Ovary (tissue), 9 donors: ENCODE data around the gene SORL1. TPM values are rescaled to one million over a fixed set of nuclear protein-coding genes. Genes with fewer than 3 reads are reported as not detected.

Experiments used
- DNase-seq, 5 donors: peaks; one replicate each; pipeline ENCODE4 v3.0.0-alpha.2; 2019 to 2020
- H3K27ac ChIP-seq, 2 donors: fragments of 200-600 bp; one replicate each; pipeline versions ENCODE4 v1.5.1 to v1.8.0; 2019 to 2022
- H3K27me3 ChIP-seq: fragments of 200-600 bp; one replicate; pipeline ENCODE4 v1.8.0; 2022
- H3K36me3 ChIP-seq: fragments of 200-600 bp; sonication (generic); one replicate; pipeline ENCODE4 v1.5.1; 2019
- H3K4me1 ChIP-seq: one replicate; pipeline ENCODE4 v1.8.1; 2013; ENCODE audit warnings: mild to moderate bottlenecking, moderate library complexity; ENCODE audit not compliant: insufficient read depth
- H3K4me3 ChIP-seq: fragments of 200-600 bp; sonication (generic); one replicate; pipeline ENCODE4 v1.5.1; 2017
- H3K9me3 ChIP-seq, 2 donors: fragments of 200-600 bp in 1 of 2; sonication (generic) in 1 of 2; one replicate each; pipeline versions ENCODE4 v1.5.1 to v1.8.1; 2013 to 2019; ENCODE audit warnings: mild to moderate bottlenecking in 1 of 2, moderate library complexity in 1 of 2
- EP300 ChIP-seq: sonication (generic); formaldehyde crosslinking; IDR thresholded peaks from one replicate; pipeline ENCODE4 v1.6.1; 2017; ENCODE audit warnings: antibody characterized with exemption
- POLR2A ChIP-seq: fragments of 450-650 bp; IDR thresholded peaks from one replicate; pipeline ENCODE4 v1.6.1; 2017; ENCODE audit warnings: antibody characterized with exemption, mild to moderate bottlenecking, moderate library complexity
- WGBS, 3 donors: extraction: QIAGEN DNeasy Blood & Tissue Kit in 1 of 3; methylation state at CpG; one replicate each; pipeline versions ENCODE4 v1.1.5 to v1.1.7; 2013 to 2017; 5-methylcytosine and 5-hydroxymethylcytosine counted together
- intact Hi-C, 4 donors: fragments of 100-400 bp; cut with DNase I; formaldehyde crosslinking; loops; one replicate each; pipeline versions ENCODE4 v1.11.0 to v1.15.1; 2022 to 2023
- polyA plus RNA-seq, 2 donors: library from polyadenylated mRNA; stranded (reverse); fragments of 200-250 nt in 1 of 2; fragments of 350-450 nt in 1 of 2; fragmentation: Illumina TruSeq in 1 of 2; extraction: RNeasy Lipid Tissue Mini Kit (QIAGEN cat#74804) in 1 of 2; gene quantifications; one replicate each; pipeline ENCODE4 v1.2.3, GENCODE V29; 2013 to 2014
- total RNA-seq, 7 donors: library from RNA; depleted of rRNA in 2 of 7; stranded (reverse); fragments of >200 nt in 2 of 7; fragmentation: NEBNext Ultra II Directional in 3 of 7; extraction: Animal tissue kit (Norgen Biotek cat#: 25700) in 3 of 7; gene quantifications; one replicate each; pipeline versions ENCODE4 v1.1.0 to v1.2.4, GENCODE V29; 2016 to 2023
- TF ChIP-seq, protein P1 (sequence below), 3 donors: fragments of 450-650 bp in 2 of 3; fragments of 200-600 bp in 1 of 3; IDR thresholded peaks; one replicate each; pipeline versions ENCODE4 v1.5.1 to v1.8.0; 2016 to 2022; ENCODE audit warnings: antibody characterized with exemption in 3 of 3, mild to moderate bottlenecking in 1 of 3
- donor health status: DM: no; HTN: no; CAD: no; lungs with moderate emphysema.
- donor health status: DM: no; HTN: no; CAD: no.
- donor health status: Bipolar disorder and iron deficiency.
- donor health status: DM: yes; HTN: yes; CAD: no.
- donor health status: DM: no; HTN: no; CAD: no.
- donor health status: DM: yes; HTN: yes; CAD: no.

The SORL1 gene
- total and polyA plus RNA-seq, 9 donors = 2.9 to 64.5 (median 23.4) TPM

GRCh38 chr11:121474680-121475079 is 22.6 kb downstream of the SORL1 start:
- no peak for DNase-seq
- 94 to 96% (median 95%) methylated on average over 7 of the region's 7 CpGs for WGBS, 3 donors
- Histone ChIP-seq H3K36me3 (no peaks in the 10 kb centered on the region), H3K9me3 (no peaks in the 10 kb centered on the region), H3K4me3 (no peak overlapping the region), H3K27me3 (no peaks in the 10 kb centered on the region), H3K27ac (no peak overlapping the region), H3K4me1 (peaks cover 3% of the 10 kb centered on the region)
- intact Hi-C loops = loop anchor here in 1 of 4 donors (5.0 kb wide), 1 partner anchor 557 kb away; no protein-coding TSS in a partner anchor
- no peak for TF ChIP-seq POLR2A
- TF ChIP-seq, protein P1, sequence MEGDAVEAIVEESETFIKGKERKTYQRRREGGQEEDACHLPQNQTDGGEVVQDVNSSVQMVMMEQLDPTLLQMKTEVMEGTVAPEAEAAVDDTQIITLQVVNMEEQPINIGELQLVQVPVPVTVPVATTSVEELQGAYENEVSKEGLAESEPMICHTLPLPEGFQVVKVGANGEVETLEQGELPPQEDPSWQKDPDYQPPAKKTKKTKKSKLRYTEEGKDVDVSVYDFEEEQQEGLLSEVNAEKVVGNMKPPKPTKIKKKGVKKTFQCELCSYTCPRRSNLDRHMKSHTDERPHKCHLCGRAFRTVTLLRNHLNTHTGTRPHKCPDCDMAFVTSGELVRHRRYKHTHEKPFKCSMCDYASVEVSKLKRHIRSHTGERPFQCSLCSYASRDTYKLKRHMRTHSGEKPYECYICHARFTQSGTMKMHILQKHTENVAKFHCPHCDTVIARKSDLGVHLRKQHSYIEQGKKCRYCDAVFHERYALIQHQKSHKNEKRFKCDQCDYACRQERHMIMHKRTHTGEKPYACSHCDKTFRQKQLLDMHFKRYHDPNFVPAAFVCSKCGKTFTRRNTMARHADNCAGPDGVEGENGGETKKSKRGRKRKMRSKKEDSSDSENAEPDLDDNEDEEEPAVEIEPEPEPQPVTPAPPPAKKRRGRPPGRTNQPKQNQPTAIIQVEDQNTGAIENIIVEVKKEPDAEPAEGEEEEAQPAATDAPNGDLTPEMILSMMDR (IDR thresholded peaks at IDR 0.05) = no peak

DNA sequence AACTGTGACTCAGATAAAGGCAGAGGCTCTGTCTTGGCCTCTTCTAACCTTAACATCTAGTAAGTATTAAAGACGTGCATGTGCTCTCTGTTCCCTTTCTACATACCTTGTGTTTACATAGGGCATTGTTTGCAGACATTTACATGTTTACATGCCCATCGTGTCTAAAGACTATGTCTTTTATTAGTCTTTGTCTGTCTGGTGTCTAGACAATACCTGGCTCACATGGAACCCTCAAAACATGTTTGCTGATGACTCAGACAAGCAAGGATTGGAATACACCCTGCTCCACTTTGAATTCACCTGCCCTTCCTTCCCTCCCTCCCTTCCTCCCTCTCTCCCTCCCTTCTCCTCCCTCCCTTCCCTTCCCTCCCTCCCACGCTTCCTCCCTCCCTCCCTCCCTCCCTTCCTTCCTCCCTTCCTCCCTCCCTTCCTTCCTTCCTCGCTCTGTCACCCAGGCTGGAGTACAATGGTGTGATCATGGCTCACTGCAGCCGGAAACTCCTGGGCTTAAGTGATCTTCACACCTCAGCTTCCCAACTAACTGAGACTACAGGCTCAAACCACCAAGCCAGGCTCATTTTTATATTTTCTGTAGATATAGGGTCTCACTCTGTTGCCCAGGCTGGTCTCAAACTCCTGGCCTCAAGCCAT is 24.4 kb downstream of the SORL1 start:
- no peaks in the 10 kb centered on the region for H3K36me3 ChIP-seq

GRCh38 chr11:121478226-121478894 is 26.2 kb downstream of the SORL1 start:
- WGBS, 3 donors = 94 to 97% (median 95%) methylated on average over 18 of the region's 18 CpGs
- H3K27ac ChIP-seq = no peak overlapping the region
- H3K27me3 ChIP-seq = no peaks in the 10 kb centered on the region
- no peak for TF ChIP-seq EP300
- TF ChIP-seq, protein P1 (IDR thresholded peaks at IDR 0.05) = no peak
- no peak for TF ChIP-seq POLR2A
- H3K4me1 ChIP-seq = peaks cover 3% of the 10 kb centered on the region
- H3K9me3 ChIP-seq = no peaks in the 10 kb centered on the region
- no peaks in the 10 kb centered on the region for H3K36me3 ChIP-seq
- DNase-seq = no peak
- intact Hi-C loops = no loop called here
- H3K4me3 ChIP-seq = no peak overlapping the region

More for the DNA sequence above, 24.4 kb downstream of the SORL1 start:
- WGBS, 3 donors = 70 to 89% (median 78%) methylated on average over 5 of the region's 5 CpGs
- Histone ChIP-seq H3K4me3 (no peak overlapping the region), H3K27me3 (no peaks in the 10 kb centered on the region), H3K9me3 (no peaks in the 10 kb centered on the region), H3K27ac (no peak overlapping the region), H3K4me1 (peaks cover 3% of the 10 kb centered on the region)
- DNase-seq = no peak
- no peak for TF ChIP-seq EP300
- TF ChIP-seq, protein P1 (IDR thresholded peaks at IDR 0.05) = no peak
- no peak for TF ChIP-seq POLR2A
- intact Hi-C loops = no loop called here

DNA sequence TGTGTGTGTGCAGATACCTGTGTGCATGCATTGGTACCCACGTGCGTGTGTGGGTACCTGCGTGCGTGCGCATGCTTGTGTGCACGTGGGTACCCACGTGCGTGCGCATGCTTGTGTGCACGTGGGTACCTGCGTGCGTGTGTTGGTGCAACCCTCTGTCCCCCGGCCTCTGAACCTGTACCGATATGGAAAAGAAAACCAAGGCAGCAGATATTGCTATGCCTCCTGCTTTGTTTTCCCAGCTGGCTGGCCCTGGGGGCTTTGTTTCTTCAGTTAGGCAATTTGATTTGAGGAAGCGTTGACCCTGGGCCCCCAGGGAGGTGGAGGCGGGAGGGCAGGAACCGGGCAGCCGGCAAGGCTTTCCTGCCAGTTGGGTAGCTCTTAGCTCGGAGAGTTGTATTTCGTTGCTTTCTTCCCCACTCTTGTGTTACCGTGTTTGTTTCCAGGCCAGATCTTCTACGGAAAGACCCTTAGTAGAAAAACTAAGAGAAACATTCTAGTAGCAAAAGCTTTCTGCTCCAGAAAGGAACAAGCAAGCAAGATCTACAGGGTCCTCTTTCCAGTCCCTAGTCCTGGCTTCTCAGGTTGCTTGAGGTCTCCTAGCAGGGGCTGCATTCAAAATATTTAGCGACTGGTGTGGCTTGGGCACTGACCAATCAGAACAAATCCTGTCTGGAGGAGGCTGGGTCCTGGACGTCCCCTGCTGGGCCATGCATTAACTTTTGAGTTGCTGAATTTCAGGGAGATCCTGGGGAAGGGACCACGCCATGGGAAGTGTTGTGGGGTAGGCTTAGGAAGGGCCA is 27.0 kb downstream of the SORL1 start:
- Histone ChIP-seq H3K4me3 (no peak overlapping the region), H3K4me1 (peaks cover 3% of the 10 kb centered on the region), H3K27ac (no peak overlapping the region), H3K36me3 (no peaks in the 10 kb centered on the region), H3K9me3 (no peaks in the 10 kb centered on the region), H3K27me3 (no peaks in the 10 kb centered on the region)
- intact Hi-C loops = no loop called here
- DNase-seq = no peak
- WGBS, 3 donors = 43 to 63% (median 62%) methylated on average over 25 of the region's 25 CpGs
- TF ChIP-seq EP300 (no peak), POLR2A (no peak)
- TF ChIP-seq, protein P1 (IDR thresholded peaks at IDR 0.05) = no peak
